Heart left ventricle (tissue), 13 donors: ENCODE measurements around the gene PKD1.

Experiments used
- CTCF ChIP-seq, 12 donors: fragments of 200-600 bp; sonication (generic) in 4 of 12; IDR thresholded peaks; one replicate each; pipeline versions ENCODE4 v1.5.0 to v1.8.0; 2018 to 2022; ENCODE audit warnings: antibody characterized with exemption in 12 of 12, mild to moderate bottlenecking in 5 of 12
- POLR2A ChIP-seq, 2 donors: fragments of 450-650 bp; IDR thresholded peaks; one replicate each; pipeline ENCODE4 v1.6.1; 2017; ENCODE audit warnings: antibody characterized with exemption in 2 of 2, mild to moderate bottlenecking in 2 of 2, moderate library complexity in 2 of 2
- donor health status: ischemic (EF 13 %, LVEDD 7.1; RV severe dilation, severe dysfunction).
- donor health status: DM: no; HTN: yes; CAD: no.
- donor health status: DM: no; HTN: no; CAD: no.
- donor health status: ischemic (EF 25% LVEDD 6.9; RV normal size, moderate dysfunction).
- donor health status: ischemic (EF 25% LVEDD 5.7; RV mildly dilated, moderate dysfunction).
- donor health status: ischemic (EF 35%, LVEDD 5.7; RV mildly dilated, moderate dysfunction).
- donor health status: nonischemic (EF 11% LVEDD 7.7; RV severe dilation, severe dysfunction).
- donor health status: DM: yes; HTN: yes; CAD: no.
- donor health status: PGD.
- donor health status: ischemic (EF 29% LVEDD 5.4; RV normal size, mild dysfunction).
- donor health status: nonischemic (EF 23%, LVEDD 6.1; RV moderate dilation, normal function).

DNA sequence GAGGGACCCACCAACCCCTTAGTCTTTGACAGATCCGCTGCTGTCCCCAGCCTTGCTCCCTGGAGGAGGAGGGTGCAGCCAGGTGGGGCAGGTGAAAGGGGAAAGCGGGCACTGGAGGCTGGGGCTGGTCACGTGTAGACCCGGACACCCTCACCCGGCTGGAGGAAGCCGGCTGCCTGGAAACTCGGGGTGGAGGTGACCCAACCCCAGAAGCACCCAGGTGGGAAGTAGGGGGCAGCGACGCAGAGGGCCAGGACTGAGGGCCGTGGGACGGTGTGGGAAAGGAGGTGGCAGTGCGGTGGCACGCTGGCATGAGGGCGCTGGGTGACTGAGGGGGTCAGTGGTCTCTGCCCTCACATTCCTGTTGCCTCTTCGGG lies 22.6 kb upstream of the PKD1 start:
- TF ChIP-seq CTCF (IDR thresholded peaks at IDR 0.05) (no peak), POLR2A (IDR thresholded peaks at IDR 0.05) (no peak)
